ENCODE results near the gene TANGO2.

The TANGO2 gene

GRCh38 chr22:20053407-20054033, 32.6 kb downstream of the TANGO2 start:
- TF ChIP-seq CTCF (conservative IDR thresholded peaks at IDR 0.05) = no peak
- TF ChIP-seq ZFX (IDR thresholded peaks at IDR 0.05) = no peak
- H3K27ac ChIP-seq = no peak overlapping the region

DNA sequence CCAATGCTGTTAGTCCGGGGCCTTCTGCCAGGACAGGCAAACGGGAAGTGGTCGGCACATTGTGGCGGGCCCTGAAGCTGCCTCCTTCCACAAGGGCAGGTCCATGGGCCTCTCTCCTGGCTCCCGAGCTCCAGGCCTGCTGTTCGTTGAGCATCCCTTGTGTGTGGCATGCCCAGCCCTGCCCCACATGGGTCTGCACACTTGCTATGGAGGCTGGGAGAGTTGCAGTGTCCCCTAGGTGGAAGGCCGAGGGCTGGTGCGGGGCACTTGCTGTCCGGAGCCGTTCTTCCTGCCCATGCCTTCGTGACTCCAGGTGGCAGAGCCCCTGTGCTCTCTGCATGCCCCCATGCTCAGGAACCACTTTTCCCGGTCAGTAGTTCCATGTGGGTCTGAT, 33.1 kb downstream of the TANGO2 start:
- TF ChIP-seq CTCF (conservative IDR thresholded peaks at IDR 0.05) (no peak), ZFX (IDR thresholded peaks at IDR 0.05) (no peak)
- H3K27ac ChIP-seq = no peak overlapping the region

DNA sequence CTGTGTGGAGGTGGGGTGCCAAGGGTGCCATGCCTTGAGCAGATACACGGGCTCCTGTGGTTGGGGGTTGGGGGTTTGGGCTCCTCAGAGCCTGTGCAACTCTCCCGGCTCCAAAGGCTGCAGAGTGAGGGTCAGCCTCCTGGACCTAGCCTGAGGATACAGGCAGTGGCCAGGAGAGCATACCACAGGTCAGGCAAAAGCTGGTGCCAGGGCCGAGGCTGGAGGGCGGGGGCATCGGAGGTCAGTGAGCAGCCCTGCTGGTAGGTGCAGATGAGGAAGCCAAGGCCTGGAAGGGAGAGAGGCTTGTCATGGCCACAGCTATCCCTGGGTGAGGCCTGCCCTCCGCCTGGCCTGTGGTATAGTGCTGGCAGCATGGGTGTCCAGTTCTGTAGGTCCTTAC, 33.6 kb downstream of the TANGO2 start:
- H3K27ac ChIP-seq = no peak overlapping the region
- TF ChIP-seq CTCF (conservative IDR thresholded peaks at IDR 0.05) (no peak), ZFX (IDR thresholded peaks at IDR 0.05) (no peak)

DNA sequence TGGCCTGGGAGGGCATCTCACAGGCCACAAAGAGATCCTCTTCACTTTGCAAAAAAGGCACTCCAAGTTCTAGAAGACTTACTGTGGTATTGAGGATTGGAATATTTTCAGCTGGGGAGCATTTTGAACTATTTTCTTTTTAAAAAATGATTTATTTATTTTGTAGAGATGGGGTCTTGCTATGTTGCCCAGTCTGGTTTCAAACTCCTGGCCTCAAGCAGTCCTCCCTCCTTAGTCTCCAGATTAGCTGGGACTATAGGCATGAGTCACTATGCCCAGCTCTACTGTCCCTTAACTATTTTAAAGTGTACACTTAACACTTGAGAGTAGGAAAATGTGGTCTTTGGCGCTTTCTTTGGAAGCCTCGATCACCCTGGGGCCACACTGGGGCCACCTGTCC, 34.2 kb downstream of the TANGO2 start:
- H3K27ac ChIP-seq = no peak overlapping the region
- TF ChIP-seq CTCF (conservative IDR thresholded peaks at IDR 0.05) = no peak
- no peak for TF ChIP-seq ZFX (IDR thresholded peaks at IDR 0.05)

DNA sequence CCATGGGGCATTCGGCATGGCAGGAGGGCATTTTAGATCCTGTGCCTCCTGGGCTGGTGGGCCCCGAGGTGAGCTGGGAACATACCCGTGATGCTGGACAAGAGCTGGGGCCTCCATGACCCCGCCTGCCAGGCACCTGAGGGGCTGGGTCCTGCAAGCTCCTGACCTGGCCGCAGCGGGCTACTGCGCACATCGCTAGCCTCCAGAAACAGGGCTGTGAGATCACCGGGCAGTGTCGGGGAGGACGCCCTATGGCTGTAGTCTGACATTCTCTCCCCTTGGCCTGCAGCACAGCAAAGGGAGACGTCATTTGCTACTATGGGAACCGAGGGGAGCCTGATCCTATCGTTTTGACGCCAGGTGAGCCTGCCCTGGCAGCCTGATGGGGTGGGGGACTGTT, 34.7 kb downstream of the TANGO2 start:
- TF ChIP-seq ZFX (IDR thresholded peaks at IDR 0.05) = no peak
- no peak for TF ChIP-seq CTCF (conservative IDR thresholded peaks at IDR 0.05)
- no peak overlapping the region for H3K27ac ChIP-seq

DNA sequence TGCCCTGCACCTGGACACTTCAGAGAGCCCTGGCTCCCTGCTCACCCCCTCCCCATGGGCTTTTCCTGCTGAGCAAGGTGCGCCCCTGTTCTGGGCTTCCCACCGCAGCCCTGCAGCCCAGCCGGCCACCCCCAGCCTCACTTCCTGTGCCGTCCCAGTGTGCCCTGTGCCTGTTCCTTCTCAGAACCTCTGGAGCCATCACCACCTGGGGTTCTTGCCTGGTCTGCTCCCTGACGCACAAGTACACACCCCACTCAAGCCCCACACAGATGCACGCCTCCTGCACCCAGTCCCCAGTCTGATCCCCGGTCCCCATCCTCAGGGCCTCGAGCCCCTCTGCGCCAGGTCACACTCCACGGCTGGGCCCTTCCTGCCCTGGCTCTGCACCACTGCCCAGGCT, 35.3 kb downstream of the TANGO2 start:
- no peak overlapping the region for H3K27ac ChIP-seq
- TF ChIP-seq CTCF (conservative IDR thresholded peaks at IDR 0.05) (no peak), ZFX (IDR thresholded peaks at IDR 0.05) (no peak)

DNA sequence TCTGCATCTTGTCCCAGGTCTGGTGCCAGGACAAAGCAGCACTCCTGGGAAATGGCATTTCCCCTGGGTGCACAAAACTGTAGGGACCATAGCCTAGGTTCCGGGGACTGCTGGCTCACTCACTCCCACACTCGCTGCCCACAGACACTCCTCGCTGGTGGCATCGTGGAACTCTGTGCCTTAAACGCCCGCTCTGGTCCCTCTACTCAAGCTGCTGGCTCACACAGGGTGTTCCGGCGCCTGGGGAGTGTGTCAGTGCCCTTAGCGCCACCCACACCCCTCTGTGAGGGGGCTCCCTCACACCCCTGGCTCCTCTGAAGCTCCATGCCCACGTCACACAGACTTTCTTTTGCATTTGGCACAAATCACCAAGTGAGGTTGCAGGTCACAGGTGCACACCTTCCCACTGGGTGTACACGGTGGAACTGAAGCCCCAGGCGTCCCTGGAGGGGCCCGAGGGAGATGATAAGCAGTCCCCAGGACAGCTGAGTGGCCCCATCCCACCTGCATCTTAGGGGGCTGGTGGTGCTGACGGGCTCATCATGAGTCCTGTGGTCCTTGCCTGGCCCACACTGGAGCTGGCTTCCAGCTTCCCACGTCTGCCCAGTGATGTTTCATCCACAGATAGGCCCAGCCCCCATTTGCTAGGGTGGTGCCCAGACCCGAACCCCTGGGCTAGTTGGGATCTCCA, 35.9 kb downstream of the TANGO2 start:
- TF ChIP-seq CTCF (conservative IDR thresholded peaks at IDR 0.05) = no peak
- TF ChIP-seq ZFX (IDR thresholded peaks at IDR 0.05) = no peak
- H3K27ac ChIP-seq = no peak overlapping the region

All from C4-2B (cell line).